Endodermal cell (in vitro differentiated cells): Measurements from ENCODE around the gene NPAS3. TPM values are rescaled to one million over a fixed set of nuclear protein-coding genes. Genes with fewer than 3 reads are reported as not detected.

Experiments
- DNase-seq: peaks from one replicate; pipeline ENCODE4 v3.0.0-alpha.2; 2017
- H3K27ac ChIP-seq: 2 replicates; pipeline ENCODE4 v1.5.1; 2013; ENCODE audit warnings: mild to moderate bottlenecking, low read depth, low read length, moderate library complexity
- H3K27me3 ChIP-seq: 2 replicates; pipeline ENCODE4 v1.6.1; 2013; ENCODE audit warnings: mild to moderate bottlenecking, low read length, moderate library complexity; ENCODE audit not compliant: insufficient read depth, control insufficient read depth, poor library complexity, severe bottlenecking
- H3K36me3 ChIP-seq: 2 replicates; pipeline ENCODE4 v1.7.0; 2013; ENCODE audit warnings: mild to moderate bottlenecking, low read length, moderate library complexity; ENCODE audit not compliant: control insufficient read depth, insufficient read depth
- H3K4me1 ChIP-seq: one replicate; pipeline ENCODE4 v1.7.0; 2013; ENCODE audit warnings: low read length; ENCODE audit not compliant: control insufficient read depth, insufficient read depth
- H3K4me3 ChIP-seq: 2 replicates; pipeline ENCODE4 v1.5.1; 2013; ENCODE audit warnings: mild to moderate bottlenecking, low read length, moderate library complexity
- H3K9ac ChIP-seq: 2 replicates; pipeline ENCODE4 v1.6.1; 2013; ENCODE audit warnings: mild to moderate bottlenecking, low read length, moderate library complexity; ENCODE audit not compliant: poor library complexity, severe bottlenecking; ENCODE audit errors: extremely low read depth
- H3K9me3 ChIP-seq: 2 replicates; pipeline ENCODE4 v1.6.1; 2013; ENCODE audit warnings: mild to moderate bottlenecking, low read length, moderate library complexity; ENCODE audit not compliant: control insufficient read depth
- H3K27ac Mint-ChIP-seq: 2 replicates; pipeline ENCODE4 v1.8.0; 2020; ENCODE audit warnings: mixed read lengths
- H3K27me3 Mint-ChIP-seq: 2 replicates; pipeline ENCODE4 v1.8.0; 2021; ENCODE audit warnings: mild to moderate bottlenecking, mixed read lengths; ENCODE audit not compliant: insufficient read depth
- H3K36me3 Mint-ChIP-seq: 2 replicates; pipeline ENCODE4 v1.8.0; 2020; ENCODE audit warnings: low read depth, mixed read lengths
- H3K4me1 Mint-ChIP-seq: 2 replicates; pipeline ENCODE4 v1.8.0; 2020; ENCODE audit warnings: mixed read lengths
- H3K4me3 Mint-ChIP-seq: 2 replicates; pipeline ENCODE4 v1.8.0; 2020; ENCODE audit warnings: mild to moderate bottlenecking, moderate library complexity, mixed read lengths
- H3K9me3 Mint-ChIP-seq: 2 replicates; pipeline ENCODE4 v1.8.0; 2020; ENCODE audit warnings: mild to moderate bottlenecking, mixed read lengths
- CTCF ChIP-seq: fragments of 200-600 bp; sonication (generic); conservative IDR thresholded peaks from 2 replicates; pipeline ENCODE4 v1.5.0; 2021; ENCODE audit warnings: antibody characterized with exemption, mild to moderate bottlenecking
- WGBS, 2 experiments: methylation state at CpG; one replicate each; pipeline versions ENCODE4 v1.1.5 to v1.1.7; 2013; ENCODE audit warnings: missing lambda C conversion rate in 2 of 2, mixed read lengths in 1 of 2; ENCODE audit not compliant: insufficient coverage in 1 of 2, insufficient read length in 1 of 2; 5-methylcytosine and 5-hydroxymethylcytosine counted together
- total RNA-seq, 2 donors: library from RNA; stranded (reverse); fragmentation: NEBNext Ultra II Directional in 1 of 2; extraction: Animal tissue kit (Norgen Biotek cat#: 25700) in 1 of 2; gene quantifications; 2 replicates in 1 of 2; 3 replicates in 1 of 2; pipeline ENCODE4 v1.2.1, GENCODE V29; 2021

Gene NPAS3
- total RNA-seq, 2 donors from 2014 or later = 1.4 to 1.6 TPM

- no peak overlapping the region for H3K27ac ChIP-seq
- Mint-ChIP-seq H3K4me3 (no peak overlapping the region), H3K27ac (no peak overlapping the region), H3K27me3 (no peaks in the 10 kb centered on the region), H3K36me3 (no peaks in the 10 kb centered on the region), H3K4me1 (peaks cover 25% of the 10 kb centered on the region), H3K9me3 (no peaks in the 10 kb centered on the region)
- no peak overlapping the region for H3K9ac ChIP-seq
- WGBS, 2 experiments = 85 to 92% methylated on average over 5 to 7 of the region's 7 CpGs
- peaks cover 5% of the 10 kb centered on the region for H3K4me1 ChIP-seq
- no peaks in the 10 kb centered on the region for H3K27me3 ChIP-seq
- no peaks in the 10 kb centered on the region for H3K36me3 ChIP-seq
- DNase-seq = no peak
- H3K9me3 ChIP-seq = no peaks in the 10 kb centered on the region
- H3K4me3 ChIP-seq = no peak overlapping the region
- no peak for TF ChIP-seq CTCF
Observed at GRCh38 chr14:33705490-33705889, 766.8 kb downstream of the NPAS3 start.

GRCh38 chr14:33707716-33708115, 769.0 kb downstream of the NPAS3 start:
- Mint-ChIP-seq H3K27me3 (no peaks in the 10 kb centered on the region), H3K36me3 (no peaks in the 10 kb centered on the region), H3K27ac (peak overlapping the region; percentile 33), H3K4me3 (no peak overlapping the region), H3K4me1 (peaks cover 26% of the 10 kb centered on the region), H3K9me3 (no peaks in the 10 kb centered on the region)
- peaks cover 5% of the 10 kb centered on the region for H3K4me1 ChIP-seq
- H3K27me3 ChIP-seq = no peaks in the 10 kb centered on the region
- no peak for DNase-seq
- peak overlapping the region; percentile 52 for H3K27ac ChIP-seq
- H3K9ac ChIP-seq = no peak overlapping the region
- H3K4me3 ChIP-seq = no peak overlapping the region
- H3K36me3 ChIP-seq = no peaks in the 10 kb centered on the region
- no peaks in the 10 kb centered on the region for H3K9me3 ChIP-seq
- WGBS, 2 experiments = 94 to 96% methylated on average over 4 to 6 of the region's 6 CpGs
- TF ChIP-seq CTCF = no peak

- Histone ChIP-seq H3K9ac (no peak overlapping the region), H3K36me3 (no peaks in the 10 kb centered on the region), H3K4me1 (peaks cover 5% of the 10 kb centered on the region), H3K4me3 (no peak overlapping the region), H3K9me3 (no peaks in the 10 kb centered on the region), H3K27ac (no peak overlapping the region), H3K27me3 (no peaks in the 10 kb centered on the region)
- Mint-ChIP-seq H3K4me3 (no peak overlapping the region), H3K27me3 (no peaks in the 10 kb centered on the region), H3K4me1 (peaks cover 29% of the 10 kb centered on the region), H3K9me3 (no peaks in the 10 kb centered on the region), H3K27ac (no peak overlapping the region), H3K36me3 (no peaks in the 10 kb centered on the region)
- TF ChIP-seq CTCF = no peak
- DNase-seq = no peak
- WGBS, 2 experiments = 96 to 100% methylated on average over 3 to 4 of the region's 4 CpGs
Observed at GRCh38 chr14:33709283-33709682, 770.6 kb downstream of the NPAS3 start.
